Neuronal stem cell (in vitro differentiated cells): ENCODE data around the gene PARD3B.

ENCODE experiments used
- DNase-seq: peaks from one replicate; pipeline ENCODE4 v3.0.0-alpha.2; 2013; ENCODE audit warnings: low spot score
- H2AFZ ChIP-seq: one replicate; pipeline ENCODE4 v1.6.1; 2013; ENCODE audit warnings: mild to moderate bottlenecking, low read length, inconsistent platforms
- H2AK5ac ChIP-seq: 2 replicates; pipeline ENCODE4 v1.6.1; 2013; ENCODE audit warnings: low read depth, mild to moderate bottlenecking, inconsistent platforms, low read length, moderate library complexity, mixed read lengths
- H2BK120ac ChIP-seq: 2 replicates; pipeline ENCODE4 v1.6.1; 2013; ENCODE audit warnings: low read depth, mild to moderate bottlenecking, inconsistent platforms, low read length, moderate library complexity, mixed read lengths
- H2BK12ac ChIP-seq: one replicate; pipeline ENCODE4 v1.6.1; 2013; ENCODE audit warnings: low read length, inconsistent platforms
- H2BK15ac ChIP-seq: 2 replicates; pipeline ENCODE4 v1.6.1; 2013; ENCODE audit warnings: mild to moderate bottlenecking, low read length, inconsistent platforms, mixed read lengths
- H2BK5ac ChIP-seq: one replicate; pipeline ENCODE4 v1.6.1; 2013; ENCODE audit warnings: inconsistent platforms, mild to moderate bottlenecking, low read length, moderate library complexity
- H3K14ac ChIP-seq: one replicate; pipeline ENCODE4 v1.6.1; 2013; ENCODE audit warnings: low read length, inconsistent platforms
- H3K18ac ChIP-seq: 2 replicates; pipeline ENCODE4 v1.6.1; 2013; ENCODE audit warnings: low read length, inconsistent platforms
- H3K23ac ChIP-seq: 2 replicates; pipeline ENCODE4 v1.6.1; 2013; ENCODE audit warnings: low read depth, mild to moderate bottlenecking, mixed read lengths, low read length, inconsistent platforms; ENCODE audit not compliant: poor library complexity
- H3K27ac ChIP-seq: replicated peaks from 3 replicates; pipeline ENCODE4 v1.5.1; 2013; ENCODE audit warnings: low read length, inconsistent platforms
- H3K27me3 ChIP-seq, 3 experiments: 2 replicates each; pipeline ENCODE4 v1.6.1; 2013; ENCODE audit warnings: low read length in 3 of 3, mild to moderate bottlenecking in 2 of 3, inconsistent platforms in 1 of 3, low read depth in 1 of 3, mixed read lengths in 1 of 3, moderate library complexity in 1 of 3; ENCODE audit not compliant: control insufficient read depth in 3 of 3, insufficient read depth in 3 of 3
- H3K36me3 ChIP-seq, 2 donors: replicated peaks in 1 of 2; 2 replicates each; pipeline ENCODE4 v1.6.1; 2013; ENCODE audit warnings: low read length in 2 of 2; ENCODE audit not compliant: control insufficient read depth in 2 of 2, insufficient read depth in 2 of 2
- H3K4ac ChIP-seq: 2 replicates; pipeline ENCODE4 v1.6.1; 2013; ENCODE audit warnings: inconsistent platforms, mild to moderate bottlenecking, low read length, moderate library complexity
- H3K4me1 ChIP-seq, 2 donors: 1 replicate in 1 of 2; 2 replicates in 1 of 2; pipeline ENCODE4 v1.6.1; 2013; ENCODE audit warnings: low read length in 2 of 2, low read depth in 1 of 2; ENCODE audit not compliant: control insufficient read depth in 2 of 2, insufficient read depth in 1 of 2
- H3K4me2 ChIP-seq: one replicate; pipeline ENCODE4 v1.6.1; 2013; ENCODE audit warnings: mild to moderate bottlenecking, low read length, inconsistent platforms; ENCODE audit not compliant: insufficient read depth, poor library complexity, severe bottlenecking
- H3K4me3 ChIP-seq, 2 donors: 2 replicates each; pipeline ENCODE4 v1.5.1; 2013; ENCODE audit warnings: low read length in 2 of 2, mild to moderate bottlenecking in 2 of 2, inconsistent platforms in 1 of 2, moderate library complexity in 1 of 2
- H3K79me1 ChIP-seq: one replicate; pipeline ENCODE4 v1.6.1; 2013; ENCODE audit warnings: low read depth, mild to moderate bottlenecking, inconsistent platforms, low read length, moderate library complexity
- H3K9ac ChIP-seq: one replicate; pipeline ENCODE4 v1.6.1; 2013; ENCODE audit warnings: mild to moderate bottlenecking, low read depth, low read length, inconsistent platforms; ENCODE audit not compliant: poor library complexity
- H3K9me3 ChIP-seq, 2 donors: replicated peaks in 1 of 2; 2 replicates each; pipeline versions ENCODE3 to v1.6.1; 2013; ENCODE audit warnings: low read length in 2 of 2, mild to moderate bottlenecking in 2 of 2, inconsistent platforms in 1 of 2, low read depth in 1 of 2, mixed read lengths in 1 of 2, moderate library complexity in 1 of 2; ENCODE audit not compliant: control insufficient read depth in 2 of 2, insufficient read depth in 1 of 2
- H4K8ac ChIP-seq: one replicate; pipeline ENCODE4 v1.6.1; 2013; ENCODE audit warnings: low read depth, mild to moderate bottlenecking, inconsistent platforms, low read length, moderate library complexity
- H4K91ac ChIP-seq: one replicate; pipeline ENCODE4 v1.6.1; 2013; ENCODE audit warnings: low read length, low read depth, mild to moderate bottlenecking, inconsistent platforms; ENCODE audit not compliant: poor library complexity
- WGBS, 2 donors: extraction: QIAGEN DNeasy Blood & Tissue Kit; methylation state at CpG; one replicate each; pipeline ENCODE4 v1.1.7; 2013; ENCODE audit warnings: missing lambda C conversion rate in 2 of 2, mixed read lengths in 1 of 2; ENCODE audit not compliant: insufficient read length in 2 of 2, insufficient replicate concordance in 1 of 2; ENCODE audit errors: extremely low coverage in 2 of 2; 5-methylcytosine and 5-hydroxymethylcytosine counted together

Gene PARD3B

DNA sequence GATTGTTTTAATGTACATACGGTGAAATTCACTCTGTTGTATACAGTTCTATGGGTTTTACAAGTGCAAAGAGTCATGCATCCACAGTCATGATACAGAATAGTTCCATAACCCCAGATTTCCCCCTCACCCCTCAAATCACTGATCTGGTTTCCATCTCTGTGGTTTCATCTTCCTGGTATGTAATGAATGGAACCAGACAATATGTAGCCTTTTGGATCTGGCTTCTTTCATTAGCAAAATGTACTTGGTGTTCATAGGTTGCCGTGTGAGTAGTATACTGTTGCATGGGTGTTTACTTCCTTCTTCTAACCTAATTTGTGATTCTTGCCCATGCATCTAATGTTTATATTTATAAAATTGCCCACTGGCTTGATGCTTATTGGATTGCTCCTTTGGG is 838.3 kb downstream of the PARD3B start:
- Histone ChIP-seq H3K23ac (no peak overlapping the region), H3K9me3 (peaks cover 0 to 3% of the 10 kb centered on the region in 2 donors), H2AK5ac (no peak overlapping the region), H3K9ac (no peak overlapping the region), H3K4ac (no peak overlapping the region), H3K4me1 (no peaks in the 10 kb centered on the region), H3K18ac (no peak overlapping the region), H3K27ac (no peak overlapping the region), H4K91ac (no peak overlapping the region), H4K8ac (no peak overlapping the region), H2BK120ac (no peak overlapping the region), H3K36me3 (no peaks in the 10 kb centered on the region), H2BK15ac (no peak overlapping the region), H3K79me1 (no peaks in the 10 kb centered on the region), H3K4me2 (no peak overlapping the region), H3K14ac (no peak overlapping the region), H2BK12ac (no peak overlapping the region), H2AFZ (no peak overlapping the region), H3K4me3 (no peak overlapping the region), H2BK5ac (no peak overlapping the region), H3K27me3 (no peaks in the 10 kb centered on the region)
- DNase-seq, result no peak
- no CpG with 5 or more reads among the region's 2 CpGs for WGBS, 2 donors

DNA sequence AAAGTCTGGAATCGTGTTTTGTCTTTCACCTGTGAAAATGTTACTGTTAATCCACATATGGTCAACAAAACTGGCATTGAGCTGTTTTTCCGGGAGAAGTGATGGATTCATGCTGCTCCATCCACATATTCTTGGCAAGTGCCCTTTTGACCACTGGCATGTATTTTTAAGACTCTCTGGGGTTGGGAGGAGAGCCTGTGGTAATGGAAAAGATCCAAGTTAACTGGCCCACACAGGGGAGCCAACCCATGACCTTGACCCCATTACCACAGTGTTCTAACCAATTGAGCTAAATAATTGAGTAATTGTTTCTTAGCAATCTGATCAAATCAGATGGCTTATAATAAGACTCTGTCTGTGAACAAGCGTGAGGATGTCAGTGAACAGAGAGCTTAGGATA is 840.8 kb downstream of the PARD3B start:
- H2BK15ac ChIP-seq, result no peak overlapping the region
- H3K79me1 ChIP-seq, result no peaks in the 10 kb centered on the region
- no peak overlapping the region for H2BK5ac ChIP-seq
- no peak overlapping the region for H2AFZ ChIP-seq
- H3K27me3 ChIP-seq, result no peaks in the 10 kb centered on the region
- H3K9ac ChIP-seq, result no peak overlapping the region
- no peak overlapping the region for H4K8ac ChIP-seq
- WGBS, 2 donors, result no CpG with 5 or more reads among the region's 3 CpGs
- peaks cover 0 to 3% of the 10 kb centered on the region in 2 donors for H3K9me3 ChIP-seq
- H3K4ac ChIP-seq, result no peak overlapping the region
- no peak overlapping the region for H3K23ac ChIP-seq
- H3K36me3 ChIP-seq, result no peaks in the 10 kb centered on the region
- no peak overlapping the region for H2AK5ac ChIP-seq
- H3K4me3 ChIP-seq, result no peak overlapping the region
- H3K27ac ChIP-seq, result no peak overlapping the region
- no peak overlapping the region for H2BK120ac ChIP-seq
- no peak overlapping the region for H3K4me2 ChIP-seq
- no peak overlapping the region for H3K14ac ChIP-seq
- no peak overlapping the region for H4K91ac ChIP-seq
- H2BK12ac ChIP-seq, result no peak overlapping the region
- H3K18ac ChIP-seq, result no peak overlapping the region
- H3K4me1 ChIP-seq, result peaks cover 0 to 3% of the 10 kb centered on the region in 2 donors
- no peak for DNase-seq

DNA sequence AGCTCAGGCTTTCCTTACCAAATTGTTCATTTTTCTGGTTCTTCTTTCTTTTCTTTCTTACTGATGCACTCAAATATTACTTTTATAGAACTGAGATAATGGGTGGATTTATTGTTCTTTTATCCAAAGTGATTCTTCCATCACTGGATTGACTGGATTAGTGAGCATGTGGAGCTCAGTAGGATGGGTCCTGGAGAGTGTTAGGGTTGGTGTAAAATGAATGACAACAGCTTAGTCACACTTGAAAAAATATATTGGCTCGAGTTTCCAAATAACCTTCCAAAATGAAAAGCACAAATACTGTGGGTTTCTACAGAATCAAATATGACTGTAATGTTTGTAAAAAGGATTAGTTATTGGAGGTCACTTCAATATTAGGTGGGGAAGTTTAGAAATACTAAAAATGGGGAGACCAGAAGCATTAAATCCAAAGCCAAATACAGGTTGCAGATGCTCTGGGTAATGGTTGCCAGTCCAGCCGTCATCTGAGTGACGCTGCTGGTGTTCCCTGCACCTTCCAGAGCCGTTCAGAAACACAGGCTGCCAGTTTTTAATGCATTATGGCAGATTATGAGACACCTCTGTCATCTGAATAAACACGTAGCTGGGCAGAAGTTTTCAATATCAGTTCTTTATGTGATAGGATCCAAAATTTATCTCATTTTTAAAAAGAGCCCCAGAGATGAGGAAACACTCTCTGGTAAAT is 842.2 kb downstream of the PARD3B start:
- Histone ChIP-seq H3K27me3 (no peaks in the 10 kb centered on the region), H3K27ac (no peak overlapping the region), H3K14ac (no peak overlapping the region), H3K79me1 (no peaks in the 10 kb centered on the region), H3K4me2 (no peak overlapping the region), H3K4ac (no peak overlapping the region), H3K4me3 (no peak overlapping the region), H3K36me3 (no peaks in the 10 kb centered on the region), H3K18ac (no peak overlapping the region), H2BK12ac (no peak overlapping the region), H2AK5ac (no peak overlapping the region), H2AFZ (peak overlapping the region; percentile 52), H3K4me1 (peaks cover 1 to 4% of the 10 kb centered on the region in 2 donors), H3K23ac (no peak overlapping the region), H4K8ac (no peak overlapping the region), H3K9ac (no peak overlapping the region), H2BK120ac (no peak overlapping the region), H4K91ac (no peak overlapping the region), H2BK15ac (no peak overlapping the region), H3K9me3 (no peaks in the 10 kb centered on the region), H2BK5ac (no peak overlapping the region)
- no CpG with 5 or more reads among the region's 5 CpGs for WGBS, 2 donors
- no peak for DNase-seq

DNA sequence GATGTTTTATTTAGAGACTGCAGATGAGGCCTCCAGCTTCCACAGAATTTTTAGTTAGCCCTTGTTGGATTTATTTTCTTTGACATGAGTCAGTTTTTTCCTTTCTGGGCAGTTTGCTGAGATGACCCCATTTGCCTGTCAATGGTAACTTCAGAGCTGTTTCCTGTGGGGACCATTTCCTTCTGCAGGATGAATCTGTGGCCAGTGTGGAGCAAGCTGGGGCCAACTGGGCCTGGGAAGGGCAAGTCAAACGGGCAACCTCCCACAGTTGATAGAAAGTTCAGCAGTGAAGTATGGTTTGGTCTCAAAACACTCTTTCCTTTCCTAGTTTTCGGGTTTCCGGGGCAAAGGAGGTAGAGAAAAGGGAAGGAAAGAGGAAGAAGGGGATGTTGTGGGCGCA is 845.6 kb downstream of the PARD3B start:
- Histone ChIP-seq H3K27ac (no peak overlapping the region), H3K4me1 (peaks cover 1 to 4% of the 10 kb centered on the region in 2 donors), H2BK12ac (no peak overlapping the region), H3K9me3 (no peaks in the 10 kb centered on the region), H3K14ac (no peak overlapping the region), H2BK15ac (no peak overlapping the region), H3K23ac (no peak overlapping the region), H3K36me3 (no peaks in the 10 kb centered on the region), H4K91ac (no peak overlapping the region), H3K18ac (no peak overlapping the region), H3K4me3 (no peak overlapping the region), H2BK120ac (no peak overlapping the region), H4K8ac (no peak overlapping the region), H3K4me2 (no peak overlapping the region), H2BK5ac (no peak overlapping the region), H2AFZ (no peak overlapping the region), H3K9ac (no peak overlapping the region), H2AK5ac (no peak overlapping the region), H3K79me1 (no peaks in the 10 kb centered on the region), H3K27me3 (no peaks in the 10 kb centered on the region), H3K4ac (no peak overlapping the region)
- DNase-seq, result no peak
- no CpG with 5 or more reads among the region's 4 CpGs for WGBS, 2 donors
